IMR-90 (cell line): ENCODE measurements around the gene PITHD1. TPM values are rescaled to one million over a fixed set of nuclear protein-coding genes. Genes with fewer than 3 reads are reported as not detected.

ENCODE experiments used
- ATAC-seq: fragments of 200-7000 bp; cut with Tn5 transposase; 2 replicates; pipeline ENCODE4 v1.9.1; 2020; ENCODE audit warnings: low read depth, mild to moderate bottlenecking, moderate library complexity
- BruUV-seq: library from RNA; stranded (reverse); fragments of 400-500 nt; replicated peaks from 2 replicates; lab custom pipeline; 2021; lab: Mats Ljungman, UMichigan
- CTCF ChIA-PET: fragments of 300-600 bp; formaldehyde crosslinking; extraction: SDS; loops from one replicate; lab custom pipeline; 2021; ENCODE audit warnings: antibody characterized with exemption; lab: Yijun Ruan, JAX
- POLR2A ChIA-PET: fragments of 300-600 bp; sonication (Branson Sonifier 250); formaldehyde crosslinking; loops from one replicate; lab custom pipeline; 2022; ENCODE audit warnings: antibody characterized with exemption; ENCODE audit not compliant: unreplicated experiment; lab: Charles Lee
- DNase-seq: peaks from one replicate; pipeline ENCODE4 v3.0.0; 2013
- H2AFZ ChIP-seq: replicated peaks from 2 replicates; pipeline ENCODE3; 2013; ENCODE audit warnings: low read length, mild to moderate bottlenecking; ENCODE audit not compliant: poor library complexity
- H2AK5ac ChIP-seq: 2 replicates; pipeline ENCODE4 v1.6.1; 2013; ENCODE audit warnings: low read depth, low read length, inconsistent platforms
- H2AK9ac ChIP-seq: replicated peaks from 2 replicates; pipeline ENCODE3; 2013; ENCODE audit warnings: mild to moderate bottlenecking, low read depth, low read length, moderate library complexity; ENCODE audit not compliant: poor library complexity
- H2BK120ac ChIP-seq: 2 replicates; pipeline ENCODE4 v1.6.1; 2013; ENCODE audit warnings: low read depth, low read length, inconsistent platforms
- H2BK15ac ChIP-seq: 3 replicates; pipeline ENCODE4 v1.6.1; 2013; ENCODE audit warnings: low read depth, low read length, inconsistent platforms
- H2BK20ac ChIP-seq: 2 replicates; pipeline ENCODE4 v1.6.1; 2013; ENCODE audit warnings: low read depth, mild to moderate bottlenecking, inconsistent platforms, low read length, moderate library complexity
- H2BK5ac ChIP-seq: 2 replicates; pipeline ENCODE4 v1.6.1; 2013; ENCODE audit warnings: mild to moderate bottlenecking, low read depth, low read length, inconsistent platforms; ENCODE audit not compliant: poor library complexity, severe bottlenecking
- H3K14ac ChIP-seq: replicated peaks from 2 replicates; pipeline ENCODE4 v1.6.1; 2013; ENCODE audit warnings: low read depth, low read length, inconsistent platforms
- H3K18ac ChIP-seq: 2 replicates; pipeline ENCODE4 v1.6.1; 2013; ENCODE audit warnings: low read depth, low read length, control low read depth
- H3K23ac ChIP-seq: 2 replicates; pipeline ENCODE4 v1.6.1; 2013; ENCODE audit warnings: low read depth, low read length, inconsistent platforms
- H3K27ac ChIP-seq: 2 replicates; pipeline ENCODE4 v1.5.1; 2013; ENCODE audit warnings: mild to moderate bottlenecking, control low read depth, low read length; ENCODE audit not compliant: insufficient read depth
- H3K27me3 ChIP-seq: 2 replicates; pipeline ENCODE4 v1.6.1; 2013; ENCODE audit warnings: low read length; ENCODE audit not compliant: control insufficient read depth, insufficient read depth
- H3K36me3 ChIP-seq: 2 replicates; pipeline ENCODE4 v1.6.1; 2013; ENCODE audit warnings: low read length, mixed read lengths; ENCODE audit not compliant: control insufficient read depth, insufficient read depth
- H3K4ac ChIP-seq: 2 replicates; pipeline ENCODE4 v1.6.1; 2013; ENCODE audit warnings: low read depth, low read length, inconsistent platforms
- H3K4me1 ChIP-seq: 2 replicates; pipeline ENCODE4 v1.6.1; 2013; ENCODE audit warnings: low read length, mixed read lengths; ENCODE audit not compliant: control insufficient read depth, insufficient read depth
- H3K4me2 ChIP-seq: 2 replicates; pipeline ENCODE4 v1.6.1; 2013; ENCODE audit warnings: low read depth, mild to moderate bottlenecking, control low read depth, low read length, moderate library complexity
- H3K4me3 ChIP-seq: 2 replicates; pipeline ENCODE4 v1.5.1; 2013; ENCODE audit warnings: low read depth, mild to moderate bottlenecking, control low read depth, low read length, moderate library complexity; ENCODE audit not compliant: insufficient read depth
- H3K56ac ChIP-seq: 2 replicates; pipeline ENCODE4 v1.6.1; 2013; ENCODE audit warnings: low read length, inconsistent platforms; ENCODE audit not compliant: insufficient read depth; ENCODE audit errors: extremely low read depth
- H3K79me1 ChIP-seq, 2 experiments: 2 replicates each; pipeline ENCODE4 v1.6.1; 2013; ENCODE audit warnings: low read length in 2 of 2, inconsistent platforms in 1 of 2, low read depth in 1 of 2
- H3K9ac ChIP-seq: 2 replicates; pipeline ENCODE4 v1.6.1; 2013; ENCODE audit warnings: low read depth, low read length, control low read depth
- H3K9me1 ChIP-seq: 2 replicates; pipeline ENCODE4 v1.6.1; 2013; ENCODE audit warnings: low read length, inconsistent platforms; ENCODE audit not compliant: insufficient read depth
- H3K9me3 ChIP-seq: 2 replicates; pipeline ENCODE4 v1.6.1; 2013; ENCODE audit warnings: low read length; ENCODE audit not compliant: control insufficient read depth, insufficient read depth
- H4K20me1 ChIP-seq: 2 replicates; pipeline ENCODE4 v1.6.1; 2013; ENCODE audit warnings: low read length, inconsistent platforms; ENCODE audit not compliant: insufficient read depth
- H4K5ac ChIP-seq: 2 replicates; pipeline ENCODE4 v1.6.1; 2013; ENCODE audit warnings: mild to moderate bottlenecking, low read depth, low read length, control low read depth
- H4K8ac ChIP-seq, 2 experiments: 2 replicates each; pipeline ENCODE4 v1.6.1; 2013; ENCODE audit warnings: low read depth in 2 of 2, low read length in 2 of 2, control low read depth in 1 of 2, inconsistent platforms in 1 of 2
- H4K91ac ChIP-seq: 2 replicates; pipeline ENCODE4 v1.6.1; 2013; ENCODE audit warnings: low read depth, low read length, inconsistent platforms; ENCODE audit not compliant: insufficient read depth
- CEBPB ChIP-seq: IDR thresholded peaks from 2 replicates; pipeline ENCODE4 v1.6.1; 2012; ENCODE audit warnings: low read depth, low read length, improper control_type of control experiment
- CHD1 ChIP-seq: IDR thresholded peaks from 2 replicates; pipeline ENCODE4 v1.6.1; 2012; ENCODE audit warnings: low read depth, low read length, improper control_type of control experiment
- ELK1 ChIP-seq: fragments of 150-350 bp; IDR thresholded peaks from 2 replicates; pipeline ENCODE4 v1.6.1; 2016; ENCODE audit warnings: low read depth, mild to moderate bottlenecking, low read length, moderate library complexity, borderline replicate concordance
- MAFK ChIP-seq: IDR thresholded peaks from 2 replicates; pipeline ENCODE4 v1.6.1; 2012; ENCODE audit warnings: low read depth, low read length, improper control_type of control experiment
- POLR2A ChIP-seq: IDR thresholded peaks from 2 replicates; pipeline ENCODE4 v1.6.1; 2012; ENCODE audit warnings: mild to moderate bottlenecking, low read depth, low read length
- RAD21 ChIP-seq: IDR thresholded peaks from 2 replicates; pipeline ENCODE4 v1.6.1; 2012; ENCODE audit warnings: low read length, improper control_type of control experiment
- RCOR1 ChIP-seq: IDR thresholded peaks from 2 replicates; pipeline ENCODE4 v1.6.1; 2012; ENCODE audit warnings: mild to moderate bottlenecking, low read length, improper control_type of control experiment; ENCODE audit not compliant: insufficient replicate concordance
- RFX5 ChIP-seq: IDR thresholded peaks from 2 replicates; pipeline ENCODE4 v1.8.0; 2012; ENCODE audit warnings: low read depth, mild to moderate bottlenecking, low read length, moderate library complexity
- SMC3 ChIP-seq: fragments of 150-350 bp; IDR thresholded peaks from 2 replicates; pipeline ENCODE4 v1.6.1; 2016; ENCODE audit warnings: low read depth, mild to moderate bottlenecking, antibody characterized with exemption, low read length, moderate library complexity
- WGBS, 2 experiments: methylation state at CpG; one replicate each; pipeline versions ENCODE4 v1.1.5 to v1.1.7; 2013; ENCODE audit warnings: missing lambda C conversion rate in 2 of 2; ENCODE audit not compliant: insufficient read length in 1 of 2; ENCODE audit errors: extremely low coverage in 2 of 2; 5-methylcytosine and 5-hydroxymethylcytosine counted together
- dilution Hi-C: fragments of 300-500 bp; cut with HindIII; formaldehyde crosslinking; loops from one replicate; pipeline ENCODE4 v1.14.3; 2018; ENCODE audit warnings: low sequenced_read_pairs; ENCODE audit not compliant: unreplicated experiment
- in situ Hi-C: fragments of 300-500 bp; cut with MboI; formaldehyde crosslinking; loops from 3 replicates; pipeline ENCODE4 v1.14.3; 2019; ENCODE audit warnings: low sequenced_read_pairs, inconsistent platforms, mixed read lengths
- intact Hi-C: fragments of 100-400 bp; cut with micrococcal nuclease; formaldehyde crosslinking; loops from 2 replicates; pipeline ENCODE4 v1.10.0; 2022
- polyA plus RNA-seq, 3 experiments: library from polyadenylated mRNA; depleted of rRNA; stranded (reverse); fragments of >200 nt; gene quantifications; 2 replicates each; pipeline ENCODE4 v1.2.3, GENCODE V29; 2012; ENCODE audit warnings: low replicate concordance in 1 of 3
- total RNA-seq: library from RNA; depleted of rRNA; stranded (reverse); fragments of >200 nt; gene quantifications from 2 replicates; pipeline ENCODE4 v1.2.3, GENCODE V29; 2012
- TF ChIP-seq, protein P1 (sequence below): conservative IDR thresholded peaks from 2 replicates; pipeline ENCODE4 v1.5.1; 2012; ENCODE audit warnings: mild to moderate bottlenecking, low read depth, low read length, improper control_type of control experiment

Gene PITHD1
- total and polyA plus RNA-seq, 2 of the 4 experiments (the other 2 are of a cell fraction), result 23.8 to 32.0 TPM

DNA sequence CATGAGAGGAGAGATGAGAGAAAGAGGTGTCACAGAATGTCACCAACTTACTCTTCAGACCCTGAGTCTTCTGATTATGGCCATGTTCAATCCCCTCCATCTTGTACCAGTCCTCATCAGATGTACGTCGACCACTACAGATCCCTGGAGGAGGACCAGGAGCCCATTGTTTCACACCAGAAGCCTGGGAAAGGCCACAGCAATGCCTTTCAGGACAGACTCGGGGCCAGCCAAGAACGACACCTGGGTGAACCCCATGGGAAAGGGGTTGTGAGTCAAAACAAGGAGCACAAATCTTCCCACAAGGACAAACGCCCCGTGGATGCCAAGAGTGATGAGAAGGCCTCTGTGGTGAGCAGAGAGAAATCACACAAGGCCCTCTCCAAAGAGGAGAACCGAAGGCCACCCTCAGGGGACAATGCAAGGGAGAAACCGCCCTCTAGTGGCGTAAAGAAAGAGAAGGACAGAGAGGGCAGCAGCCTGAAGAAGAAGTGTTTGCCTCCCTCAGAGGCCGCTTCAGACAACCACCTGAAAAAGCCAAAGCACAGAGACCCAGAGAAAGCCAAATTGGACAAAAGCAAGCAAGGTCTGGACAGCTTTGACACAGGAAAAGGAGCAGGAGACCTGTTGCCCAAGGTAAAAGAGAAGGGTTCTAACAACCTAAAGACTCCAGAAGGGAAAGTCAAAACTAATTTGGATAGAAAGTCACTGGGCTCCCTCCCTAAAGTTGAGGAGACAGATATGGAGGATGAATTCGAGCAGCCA, 27.0 kb upstream of the PITHD1 start:
- H2BK120ac ChIP-seq, result no peak overlapping the region
- CTCF ChIA-PET, result interaction anchor here (1.1 kb wide), 1 partner anchor 8 kb away, joined by 3 read pairs; the partner anchor contains the start of gene ELOA
- H4K5ac ChIP-seq, result no peak overlapping the region
- no peak overlapping the region for H3K4ac ChIP-seq
- 40% methylated on average over 2 of the region's 11 CpGs; no CpG with 5 or more reads in 1 of the 2 experiments for WGBS, 2 experiments
- H3K14ac ChIP-seq, result no peak overlapping the region
- TF ChIP-seq CHD1 (no peak), ELK1 (no peak), CEBPB (no peak), MAFK (no peak), RAD21 (peak; percentile 69), RCOR1 (no peak), POLR2A (no peak), RFX5 (no peak), SMC3 (peak; percentile 48)
- TF ChIP-seq, protein P1, sequence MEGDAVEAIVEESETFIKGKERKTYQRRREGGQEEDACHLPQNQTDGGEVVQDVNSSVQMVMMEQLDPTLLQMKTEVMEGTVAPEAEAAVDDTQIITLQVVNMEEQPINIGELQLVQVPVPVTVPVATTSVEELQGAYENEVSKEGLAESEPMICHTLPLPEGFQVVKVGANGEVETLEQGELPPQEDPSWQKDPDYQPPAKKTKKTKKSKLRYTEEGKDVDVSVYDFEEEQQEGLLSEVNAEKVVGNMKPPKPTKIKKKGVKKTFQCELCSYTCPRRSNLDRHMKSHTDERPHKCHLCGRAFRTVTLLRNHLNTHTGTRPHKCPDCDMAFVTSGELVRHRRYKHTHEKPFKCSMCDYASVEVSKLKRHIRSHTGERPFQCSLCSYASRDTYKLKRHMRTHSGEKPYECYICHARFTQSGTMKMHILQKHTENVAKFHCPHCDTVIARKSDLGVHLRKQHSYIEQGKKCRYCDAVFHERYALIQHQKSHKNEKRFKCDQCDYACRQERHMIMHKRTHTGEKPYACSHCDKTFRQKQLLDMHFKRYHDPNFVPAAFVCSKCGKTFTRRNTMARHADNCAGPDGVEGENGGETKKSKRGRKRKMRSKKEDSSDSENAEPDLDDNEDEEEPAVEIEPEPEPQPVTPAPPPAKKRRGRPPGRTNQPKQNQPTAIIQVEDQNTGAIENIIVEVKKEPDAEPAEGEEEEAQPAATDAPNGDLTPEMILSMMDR, result peak; percentile 58
- intact Hi-C loops (loop anchor here (2.0 kb wide), 1 partner anchor 206 kb away; no protein-coding TSS in a partner anchor), in situ Hi-C loops (loop anchor here (10.0 kb wide), 1 partner anchor 206 kb away; no protein-coding TSS in a partner anchor), dilution Hi-C loops (no loop called here)
- DNase-seq (peak; percentile 57), ATAC-seq (peak; percentile 85)
- H3K4me3 ChIP-seq, result no peak overlapping the region
- peaks cover 51% of the 10 kb centered on the region for H3K36me3 ChIP-seq
- BruUV-seq, result TSS peak; percentile 79
- no peak overlapping the region for H3K18ac ChIP-seq
- no peak overlapping the region for H2AFZ ChIP-seq
- H3K23ac ChIP-seq, result no peak overlapping the region
- H3K56ac ChIP-seq, result no peak overlapping the region
- no peak overlapping the region for H3K27ac ChIP-seq
- H3K4me1 ChIP-seq, result no peaks in the 10 kb centered on the region; the same call in 1 of the 2 replicates
- no peak overlapping the region for H4K8ac ChIP-seq
- POLR2A ChIA-PET, result no interaction called here
- no peak overlapping the region for H2BK15ac ChIP-seq
- no peaks in the 10 kb centered on the region for H3K27me3 ChIP-seq
- H2AK5ac ChIP-seq, result no peak overlapping the region
- H3K9me3 ChIP-seq, result no peaks in the 10 kb centered on the region
- H3K9me1 ChIP-seq, result peaks cover 2% of the 10 kb centered on the region; the same call in 1 of the 2 replicates
- H3K9ac ChIP-seq, result no peak overlapping the region
- H4K20me1 ChIP-seq, result peaks cover 41% of the 10 kb centered on the region
- H2AK9ac ChIP-seq, result no peak overlapping the region
- H2BK5ac ChIP-seq, result no peak overlapping the region
- H3K79me1 ChIP-seq, result peaks cover 31 to 71% of the 10 kb centered on the region in 2 experiments
- no peak overlapping the region for H2BK20ac ChIP-seq
- H4K91ac ChIP-seq, result no peak overlapping the region
- no peak overlapping the region for H3K4me2 ChIP-seq
